CD4-positive, alpha-beta T cell treated with Interleukin-21 for 1 hour (primary cell): Measurements from ENCODE around the gene DEPP1.

ENCODE experiments used
- DNase-seq: peaks from one replicate; pipeline ENCODE4 v3.0.0-alpha.2; 2020

DEPP1 gene

GRCh38 chr10:44993226-44993921, 14.8 kb upstream of the DEPP1 start:
- no peak for DNase-seq

GRCh38 chr10:44992732-44993225, 14.2 kb upstream of the DEPP1 start:
- no peak for DNase-seq

- no peak for DNase-seq
These were observed 13.6 kb upstream of the DEPP1 start for GRCh38 chr10:44992070-44992731.

- DNase-seq, result no peak
These were observed 13.0 kb upstream of the DEPP1 start for GRCh38 chr10:44991571-44991970.

GRCh38 chr10:44990965-44991364, 12.4 kb upstream of the DEPP1 start:
- no peak for DNase-seq

- DNase-seq, result no peak
These were observed 11.7 kb upstream of the DEPP1 start for GRCh38 chr10:44990302-44990655.

GRCh38 chr10:44989597-44990301, 11.1 kb upstream of the DEPP1 start:
- no peak for DNase-seq

GRCh38 chr10:44988957-44989585, 10.5 kb upstream of the DEPP1 start:
- no peak for DNase-seq

GRCh38 chr10:44986670-44987069, 8.1 kb upstream of the DEPP1 start:
- DNase-seq, result no peak

- no peak for DNase-seq
These were observed 7.6 kb upstream of the DEPP1 start for GRCh38 chr10:44986179-44986578.

GRCh38 chr10:44985175-44985681, 6.6 kb upstream of the DEPP1 start:
- DNase-seq, result no peak

GRCh38 chr10:44984671-44985101, 6.1 kb upstream of the DEPP1 start:
- DNase-seq, result no peak

GRCh38 chr10:44983895-44984278, 5.3 kb upstream of the DEPP1 start:
- DNase-seq, result no peak

- no peak for DNase-seq
These were observed 4.7 kb upstream of the DEPP1 start for GRCh38 chr10:44983066-44983894.

- DNase-seq, result no peak
These were observed 3.9 kb upstream of the DEPP1 start for GRCh38 chr10:44982496-44982895.

- DNase-seq, result no peak
These were observed 3.5 kb upstream of the DEPP1 start for GRCh38 chr10:44982114-44982460.

- DNase-seq, result no peak
These were observed 2.8 kb upstream of the DEPP1 start for GRCh38 chr10:44981172-44982113.

- DNase-seq, result no peak
These were observed 1.9 kb upstream of the DEPP1 start for GRCh38 chr10:44980309-44981171.

GRCh38 chr10:44979281-44980191, 927 bp upstream of the DEPP1 start:
- DNase-seq, result no peak
